HepG2 (cell line): ENCODE data around the gene CTDSP2. TPM values are rescaled to one million over a fixed set of nuclear protein-coding genes. Genes with fewer than 3 reads are reported as not detected.

Source experiments
- HNRNPH1 ChIP-seq: fragments of 200-400 bp; formaldehyde crosslinking; optimal IDR thresholded peaks from 2 replicates; pipeline ENCODE3; 2017; ENCODE audit warnings: mild to moderate bottlenecking, low read depth, low read length
- HNRNPLL ChIP-seq: fragments of 200-400 bp; formaldehyde crosslinking; IDR thresholded peaks from 2 replicates; pipeline ENCODE4 v1.6.1; 2017; ENCODE audit warnings: mild to moderate bottlenecking, low read depth, low read length; ENCODE audit not compliant: poor library complexity, severe bottlenecking
- MEIS2 ChIP-seq: sonication (generic); formaldehyde crosslinking; IDR thresholded peaks from 2 replicates; pipeline ENCODE4 v1.9.0; 2021; ENCODE audit warnings: mild to moderate bottlenecking, missing genetic modification reagents
- MXD3 ChIP-seq: IDR thresholded peaks from 2 replicates; pipeline ENCODE4 v1.6.1; 2016; ENCODE audit warnings: mild to moderate bottlenecking, missing biosample characterization, missing genetic modification reagents
- MXD4 ChIP-seq: IDR thresholded peaks from 2 replicates; pipeline ENCODE4 v1.6.1; 2016; ENCODE audit warnings: mild to moderate bottlenecking, missing biosample characterization, missing genetic modification reagents
- POLR2A ChIP-seq, 2 experiments: IDR thresholded peaks; 2 replicates each; pipeline ENCODE4 v1.6.1; 2011; ENCODE audit warnings: low read depth in 2 of 2, low read length in 2 of 2, mild to moderate bottlenecking in 1 of 2, moderate library complexity in 1 of 2; ENCODE audit not compliant: insufficient read depth in 1 of 2
- RBFOX2 ChIP-seq: fragments of 200-400 bp; formaldehyde crosslinking; IDR thresholded peaks from 2 replicates; pipeline ENCODE4 v1.6.1; 2017; ENCODE audit warnings: low read depth, mild to moderate bottlenecking, low read length
- SAFB2 ChIP-seq: sonication (generic); formaldehyde crosslinking; IDR thresholded peaks from 2 replicates; pipeline ENCODE4 v1.5.1; 2020; ENCODE audit warnings: missing genetic modification reagents, low read depth, mild to moderate bottlenecking, borderline replicate concordance
- ZBTB25 ChIP-seq: IDR thresholded peaks from 2 replicates; pipeline ENCODE4 v1.6.1; 2018; ENCODE audit warnings: missing genetic modification reagents
- ZNF260 ChIP-seq: sonication (generic); formaldehyde crosslinking; IDR thresholded peaks from 2 replicates; pipeline ENCODE4 v1.4.0; 2020; ENCODE audit warnings: missing genetic modification reagents, low read depth, mild to moderate bottlenecking, borderline replicate concordance
- ZNF281 ChIP-seq: sonication (generic); formaldehyde crosslinking; IDR thresholded peaks from 2 replicates; pipeline ENCODE4 v1.4.0; 2020; ENCODE audit warnings: missing genetic modification reagents, borderline replicate concordance
- ZNF367 ChIP-seq: sonication (generic); formaldehyde crosslinking; IDR thresholded peaks from 2 replicates; pipeline ENCODE4 v1.4.0; 2020; ENCODE audit warnings: missing genetic modification reagents, borderline replicate concordance
- ZNF432 ChIP-seq: sonication (generic); formaldehyde crosslinking; IDR thresholded peaks from 2 replicates; pipeline ENCODE4 v1.5.0; 2020; ENCODE audit warnings: missing genetic modification reagents, mild to moderate bottlenecking, borderline replicate concordance
- ZNF496 ChIP-seq: sonication (generic); formaldehyde crosslinking; IDR thresholded peaks from 2 replicates; pipeline ENCODE4 v1.8.1; 2023; ENCODE audit warnings: mild to moderate bottlenecking, moderate library complexity, missing genetic modification reagents; ENCODE audit not compliant: insufficient replicate concordance
- ZNF75D ChIP-seq: sonication (generic); formaldehyde crosslinking; IDR thresholded peaks from 2 replicates; pipeline ENCODE4 v1.8.1; 2023; ENCODE audit warnings: missing genetic modification reagents, mild to moderate bottlenecking, borderline replicate concordance
- polyA plus RNA-seq, 8 experiments: library from polyadenylated mRNA; depleted of rRNA in 3 of 8; stranded (reverse) in 7 of 8; unstranded in 1 of 8; fragments of >200 nt; fragmentation: Illumina TruSeq in 4 of 8; extraction: Trizol in 4 of 8; gene quantifications; 2 replicates each; pipeline versions ENCODE4 v1.2.1 to v1.2.3, GENCODE V29; 2011 to 2016; ENCODE audit warnings: low read depth in 4 of 8, missing spikeins in 1 of 8, mixed read lengths in 1 of 8; ENCODE audit not compliant: insufficient read depth in 1 of 8
- total RNA-seq, 5 experiments: library from RNA; depleted of rRNA; stranded (reverse); fragments of >200 nt; fragmentation: Illumina TruSeq; extraction: Trizol; gene quantifications; 2 replicates each; pipeline ENCODE4 v1.2.3, GENCODE V29; 2016; ENCODE audit warnings: low read depth in 1 of 5
- TF ChIP-seq, protein P1 (sequence below): sonication (generic); formaldehyde crosslinking; conservative IDR thresholded peaks from 2 replicates; pipeline ENCODE4 v1.5.0; 2020; ENCODE audit warnings: missing genetic modification reagents
- TF ChIP-seq, protein P2 (sequence below): sonication (generic); formaldehyde crosslinking; IDR thresholded peaks from 2 replicates; pipeline ENCODE4 v1.5.1; 2020; ENCODE audit warnings: missing genetic modification reagents, mild to moderate bottlenecking, borderline replicate concordance
- TF ChIP-seq, protein P3 (sequence below): sonication (generic); formaldehyde crosslinking; IDR thresholded peaks from 2 replicates; pipeline ENCODE4 v1.5.0; 2020; ENCODE audit warnings: mild to moderate bottlenecking, low read depth, missing genetic modification reagents, borderline replicate concordance
- TF ChIP-seq, protein P4 (sequence below): sonication (generic); formaldehyde crosslinking; IDR thresholded peaks from 2 replicates; pipeline ENCODE4 v1.5.0; 2020; ENCODE audit warnings: missing genetic modification reagents, mild to moderate bottlenecking, borderline replicate concordance

CTDSP2 gene
- total and polyA plus RNA-seq, 2 of the 13 experiments (the other 11 are each of a cell fraction or from before 2014, with no cell fraction given): 38.1 to 82.5 TPM

DNA sequence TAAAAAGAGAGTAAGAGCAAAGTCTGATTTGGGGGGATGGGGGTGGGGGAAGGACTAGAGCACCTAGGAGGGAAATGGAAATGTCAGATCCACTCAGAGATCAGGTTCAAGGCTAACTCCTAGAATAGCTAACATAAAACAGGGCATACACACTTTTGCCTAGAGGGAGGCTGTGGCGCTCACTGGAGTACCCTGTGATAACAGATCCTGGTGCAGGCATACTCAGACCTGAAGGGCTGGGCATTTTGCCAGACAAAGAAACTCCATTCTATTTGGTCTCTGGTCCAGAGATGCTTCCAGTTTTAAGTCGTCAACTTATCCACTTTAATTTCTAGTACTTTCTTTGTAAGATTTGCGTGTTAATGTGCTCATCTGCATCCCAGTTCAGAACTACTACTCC, 5.8 kb downstream of the CTDSP2 start (continued):
- TF ChIP-seq ZNF281 (CRISPR knock-in tag) (peak; percentile 48; the same call in 1 of the 2 replicates), HNRNPH1 (no peak), ZNF496 (CRISPR knock-in tag) (no peak), ZNF75D (CRISPR knock-in tag) (no peak), ZNF432 (CRISPR knock-in tag) (no peak), ZBTB25 (CRISPR knock-in tag) (no peak), POLR2A (IDR thresholded peaks at IDR 0.05; ENCODE audit: insufficient read depth in 1 of 2, low read depth in 2 of 2, low read length in 2 of 2) (no peak), HNRNPLL (no peak), MXD4 (CRISPR knock-in tag) (no peak), SAFB2 (CRISPR knock-in tag) (no peak), ZNF260 (CRISPR knock-in tag) (no peak), RBFOX2 (0 out of 2 replicates have a peak, but pooled peaks have one; percentile 30), ZNF367 (CRISPR knock-in tag) (no peak), MEIS2 (CRISPR knock-in tag) (no peak), MXD3 (CRISPR knock-in tag) (no peak)
- TF ChIP-seq, protein P1, sequence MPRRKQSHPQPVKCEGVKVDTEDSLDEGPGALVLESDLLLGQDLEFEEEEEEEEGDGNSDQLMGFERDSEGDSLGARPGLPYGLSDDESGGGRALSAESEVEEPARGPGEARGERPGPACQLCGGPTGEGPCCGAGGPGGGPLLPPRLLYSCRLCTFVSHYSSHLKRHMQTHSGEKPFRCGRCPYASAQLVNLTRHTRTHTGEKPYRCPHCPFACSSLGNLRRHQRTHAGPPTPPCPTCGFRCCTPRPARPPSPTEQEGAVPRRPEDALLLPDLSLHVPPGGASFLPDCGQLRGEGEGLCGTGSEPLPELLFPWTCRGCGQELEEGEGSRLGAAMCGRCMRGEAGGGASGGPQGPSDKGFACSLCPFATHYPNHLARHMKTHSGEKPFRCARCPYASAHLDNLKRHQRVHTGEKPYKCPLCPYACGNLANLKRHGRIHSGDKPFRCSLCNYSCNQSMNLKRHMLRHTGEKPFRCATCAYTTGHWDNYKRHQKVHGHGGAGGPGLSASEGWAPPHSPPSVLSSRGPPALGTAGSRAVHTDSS (CRISPR knock-in tag): no peak
- TF ChIP-seq, protein P2, sequence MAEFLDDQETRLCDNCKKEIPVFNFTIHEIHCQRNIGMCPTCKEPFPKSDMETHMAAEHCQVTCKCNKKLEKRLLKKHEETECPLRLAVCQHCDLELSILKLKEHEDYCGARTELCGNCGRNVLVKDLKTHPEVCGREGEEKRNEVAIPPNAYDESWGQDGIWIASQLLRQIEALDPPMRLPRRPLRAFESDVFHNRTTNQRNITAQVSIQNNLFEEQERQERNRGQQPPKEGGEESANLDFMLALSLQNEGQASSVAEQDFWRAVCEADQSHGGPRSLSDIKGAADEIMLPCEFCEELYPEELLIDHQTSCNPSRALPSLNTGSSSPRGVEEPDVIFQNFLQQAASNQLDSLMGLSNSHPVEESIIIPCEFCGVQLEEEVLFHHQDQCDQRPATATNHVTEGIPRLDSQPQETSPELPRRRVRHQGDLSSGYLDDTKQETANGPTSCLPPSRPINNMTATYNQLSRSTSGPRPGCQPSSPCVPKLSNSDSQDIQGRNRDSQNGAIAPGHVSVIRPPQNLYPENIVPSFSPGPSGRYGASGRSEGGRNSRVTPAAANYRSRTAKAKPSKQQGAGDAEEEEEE (CRISPR knock-in tag): no peak
- TF ChIP-seq, protein P3, sequence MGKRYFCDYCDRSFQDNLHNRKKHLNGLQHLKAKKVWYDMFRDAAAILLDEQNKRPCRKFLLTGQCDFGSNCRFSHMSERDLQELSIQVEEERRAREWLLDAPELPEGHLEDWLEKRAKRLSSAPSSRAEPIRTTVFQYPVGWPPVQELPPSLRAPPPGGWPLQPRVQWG: no peak
- TF ChIP-seq, protein P4, sequence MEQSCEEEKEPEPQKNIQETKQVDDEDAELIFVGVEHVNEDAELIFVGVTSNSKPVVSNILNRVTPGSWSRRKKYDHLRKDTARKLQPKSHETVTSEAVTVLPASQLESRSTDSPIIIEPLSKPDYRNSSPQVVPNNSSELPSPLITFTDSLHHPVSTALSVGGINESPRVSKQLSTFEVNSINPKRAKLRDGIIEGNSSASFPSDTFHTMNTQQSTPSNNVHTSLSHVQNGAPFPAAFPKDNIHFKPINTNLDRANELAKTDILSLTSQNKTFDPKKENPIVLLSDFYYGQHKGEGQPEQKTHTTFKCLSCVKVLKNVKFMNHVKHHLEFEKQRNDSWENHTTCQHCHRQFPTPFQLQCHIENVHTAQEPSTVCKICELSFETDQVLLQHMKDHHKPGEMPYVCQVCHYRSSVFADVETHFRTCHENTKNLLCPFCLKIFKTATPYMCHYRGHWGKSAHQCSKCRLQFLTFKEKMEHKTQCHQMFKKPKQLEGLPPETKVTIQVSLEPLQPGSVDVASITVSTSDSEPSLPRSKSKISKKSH (CRISPR knock-in tag): no peak
